A549 (cell line): ENCODE measurements around the gene NEGR1. TPM values are rescaled to one million over a fixed set of nuclear protein-coding genes. Genes with fewer than 3 reads are reported as not detected.

Source experiments
- ATAC-seq, 2 experiments: fragments of 200-7000 bp in 1 of 2; fragments of >200 bp in 1 of 2; cut with Nextera tagmentation in 1 of 2; cut with Tn5 transposase in 1 of 2; 3 replicates each; pipeline versions ENCODE4 v1.8.0 to v1.9.1; 2018 to 2020; ENCODE audit warnings: mild to moderate bottlenecking in 1 of 2, moderate library complexity in 1 of 2
- CTCF ChIA-PET: fragments of 300-600 bp; sonication (Branson Sonifier 250); formaldehyde crosslinking; extraction: SDS; loops from one replicate; lab custom pipeline; 2021; ENCODE audit warnings: antibody characterized with exemption, inconsistent platforms; lab: Yijun Ruan, JAX
- POLR2A ChIA-PET: fragments of 350-600 bp; formaldehyde crosslinking; extraction: SDS; loops from one replicate; lab custom pipeline; 2021; ENCODE audit warnings: antibody characterized with exemption, inconsistent platforms; lab: Yijun Ruan, JAX
- DNase-seq, 2 experiments: peaks; one replicate each; pipeline versions ENCODE4 v3.0.0 to v3.0.0-alpha.2; 2011 to 2016; ENCODE audit warnings: low read depth in 1 of 2, low spot score in 1 of 2
- FAIRE-seq: peaks from 2 replicates; lab custom pipeline; 2011; peaks lifted over from hg19 to GRCh38; lab: Jason Lieb, UNC
- H3K27ac ChIP-seq, 2 experiments: fragments of >200 bp; sonication (Bioruptor Twin); formaldehyde crosslinking; 3 replicates each; pipeline ENCODE4 v1.5.1; 2016 to 2017
- H3K4me1 ChIP-seq: fragments of >200 bp; sonication (Bioruptor Twin); formaldehyde crosslinking; 3 replicates; pipeline ENCODE4 v1.6.1; 2016
- H3K4me2 ChIP-seq: fragments of >200 bp; sonication (Bioruptor Twin); formaldehyde crosslinking; 3 replicates; pipeline ENCODE4 v1.6.1; 2016
- H3K4me3 ChIP-seq: fragments of >200 bp; sonication (Bioruptor Twin); formaldehyde crosslinking; 3 replicates; pipeline ENCODE4 v1.5.1; 2016
- H3K9me3 ChIP-seq: fragments of >200 bp; sonication (Bioruptor Twin); formaldehyde crosslinking; 3 replicates; pipeline ENCODE4 v1.6.1; 2016
- BHLHE40 ChIP-seq: IDR thresholded peaks from 2 replicates; pipeline ENCODE4 v1.6.1; 2012; ENCODE audit warnings: low read depth, low read length, inconsistent platforms
- CHD2 ChIP-seq: fragments of 150-350 bp; IDR thresholded peaks from 2 replicates; pipeline ENCODE4 v1.6.1; 2014; ENCODE audit warnings: low read length; ENCODE audit not compliant: partially characterized antibody
- EHF ChIP-seq: fragments of 250-450 bp; sonication (Bioruptor Pico); IDR thresholded peaks from 2 replicates; pipeline ENCODE4 v1.5.0; 2020; ENCODE audit warnings: mild to moderate bottlenecking
- ESRRA ChIP-seq: fragments of 150-350 bp; IDR thresholded peaks from 2 replicates; pipeline ENCODE4 v1.6.1; 2014; ENCODE audit warnings: mild to moderate bottlenecking, low read length, borderline replicate concordance
- HEYL ChIP-seq: fragments of 250-450 bp; sonication (Bioruptor Pico); IDR thresholded peaks from 2 replicates; pipeline ENCODE4 v1.8.0; 2021; ENCODE audit warnings: mild to moderate bottlenecking, moderate library complexity
- HOXA7 ChIP-seq: fragments of 250-450 bp; sonication (Bioruptor Pico); IDR thresholded peaks from 2 replicates; pipeline ENCODE4 v1.5.0; 2020; ENCODE audit warnings: mild to moderate bottlenecking, moderate library complexity
- KDM1A ChIP-seq: fragments of 200-600 bp; sonication (generic); IDR thresholded peaks from 2 replicates; pipeline ENCODE4 v1.6.1; 2016; ENCODE audit warnings: low read depth, mild to moderate bottlenecking
- KDM5A ChIP-seq: fragments of 200-600 bp; sonication (generic); IDR thresholded peaks from 2 replicates; pipeline ENCODE4 v1.6.1; 2016; ENCODE audit warnings: antibody characterized with exemption, mild to moderate bottlenecking
- MAFK ChIP-seq: fragments of 450-650 bp; IDR thresholded peaks from 2 replicates; pipeline ENCODE4 v1.6.1; 2014; ENCODE audit not compliant: partially characterized antibody
- MYC ChIP-seq: IDR thresholded peaks from 2 replicates; pipeline ENCODE4 v1.6.1; 2012; ENCODE audit warnings: mild to moderate bottlenecking, inconsistent platforms, low read length, improper control_type of control experiment, borderline replicate concordance
- NR3C1 ChIP-seq: fragments of >200 bp; sonication (Bioruptor Twin); formaldehyde crosslinking; IDR thresholded peaks from 3 replicates; pipeline ENCODE4 v1.6.1; 2017
- RNF2 ChIP-seq: fragments of 200-600 bp; sonication (generic); IDR thresholded peaks from 2 replicates; pipeline ENCODE4 v1.6.1; 2016; ENCODE audit warnings: low read depth, mild to moderate bottlenecking, antibody characterized with exemption, moderate library complexity, borderline replicate concordance
- SMC3 ChIP-seq: fragments of >200 bp; sonication (Bioruptor Twin); formaldehyde crosslinking; IDR thresholded peaks from 3 replicates; pipeline ENCODE4 v1.6.1; 2018; ENCODE audit warnings: inconsistent platforms
- TP53 ChIP-seq: fragments of 250-450 bp; sonication (Bioruptor Pico); IDR thresholded peaks from 2 replicates; pipeline ENCODE4 v1.5.0; 2021; ENCODE audit warnings: mild to moderate bottlenecking, moderate library complexity
- ZC3H11A ChIP-seq: fragments of 450-650 bp; IDR thresholded peaks from 2 replicates; pipeline ENCODE4 v1.6.1; 2014; ENCODE audit warnings: antibody characterized with exemption, mild to moderate bottlenecking
- ZSCAN20 ChIP-seq: fragments of 250-450 bp; sonication (Bioruptor Pico); IDR thresholded peaks from 2 replicates; pipeline ENCODE4 v1.8.0; 2022; ENCODE audit warnings: mild to moderate bottlenecking, moderate library complexity
- WGBS: methylation state at CpG from one replicate; pipeline ENCODE4 v1.1.6; 2017; ENCODE audit errors: missing lambda C conversion rate; 5-methylcytosine and 5-hydroxymethylcytosine counted together
- polyA plus RNA-seq, 4 experiments: library from polyadenylated mRNA; depleted of rRNA in 3 of 4; stranded (reverse); fragments of >200 nt; fragmentation: RNase III in 1 of 4; extraction: RNeasy Plus Mini Kit Qiagen cat#74134 plus additional on column Dnase treatment in 1 of 4; gene quantifications; 2 replicates in 3 of 4; 3 replicates in 1 of 4; pipeline ENCODE4 v1.2.3, GENCODE V29; 2011 to 2017
- TF ChIP-seq, protein P1 (sequence below): fragments of 150-350 bp; IDR thresholded peaks from 2 replicates; pipeline ENCODE4 v1.6.1; 2014; ENCODE audit warnings: low read depth, mild to moderate bottlenecking, low read length
- TF ChIP-seq, protein P2 (sequence below): fragments of 200-600 bp; sonication (generic); IDR thresholded peaks from 2 replicates; pipeline ENCODE4 v1.6.1; 2016; ENCODE audit warnings: antibody characterized with exemption, mild to moderate bottlenecking, moderate library complexity
- TF ChIP-seq, protein P3 (sequence below): IDR thresholded peaks from 2 replicates; pipeline ENCODE4 v1.6.1; 2012
- TF ChIP-seq, protein P4 (sequence below): fragments of 450-650 bp; IDR thresholded peaks from 2 replicates; pipeline ENCODE4 v1.6.1; 2014; ENCODE audit warnings: antibody characterized with exemption
- TF ChIP-seq, protein P5 (sequence below): fragments of 250-450 bp; sonication (Bioruptor Pico); IDR thresholded peaks from 2 replicates; pipeline ENCODE4 v1.5.0; 2020; ENCODE audit warnings: low read depth, mild to moderate bottlenecking, moderate library complexity
- TF ChIP-seq, protein P6 (sequence below): fragments of >200 bp; sonication (Bioruptor Twin); formaldehyde crosslinking; IDR thresholded peaks from 3 replicates; pipeline ENCODE4 v1.5.1; 2016

The NEGR1 gene
- polyA plus RNA-seq, 2 of the 4 experiments (the other 2 are of a cell fraction), result not detected

DNA sequence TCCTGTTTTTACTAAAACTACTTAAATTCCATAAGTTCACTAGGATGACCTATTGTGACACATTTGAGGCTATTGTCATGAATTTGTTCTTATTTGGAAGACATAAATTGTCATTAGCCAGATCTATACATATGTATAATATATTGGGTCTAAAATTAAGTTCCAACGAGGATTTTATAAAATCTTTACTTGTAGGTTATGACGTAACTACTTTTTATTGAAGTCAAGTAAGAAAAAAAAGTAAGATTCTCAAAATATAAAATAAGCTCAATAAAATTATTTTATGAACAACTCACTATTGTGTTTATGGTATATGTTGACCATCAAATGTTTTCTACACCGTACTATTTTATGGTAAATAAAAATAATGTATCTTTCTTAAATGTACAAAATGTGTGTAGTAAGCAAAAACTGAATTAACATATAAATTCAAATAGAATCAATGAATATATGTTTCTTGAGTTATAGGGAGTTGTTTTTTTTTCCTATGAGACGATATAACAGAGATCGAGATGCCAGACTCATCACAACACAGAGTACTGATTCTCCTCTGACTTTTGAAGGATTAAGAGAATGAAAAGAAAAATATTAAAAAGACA lies 64.1 kb downstream of the NEGR1 start:
- H3K4me2 ChIP-seq, result no peak overlapping the region
- H3K4me3 ChIP-seq, result no peak overlapping the region
- FAIRE-seq (no peak), DNase-seq (no peak)
- WGBS, result 18% methylated on average over 5 of the region's 5 CpGs
- no peaks in the 10 kb centered on the region for H3K9me3 ChIP-seq
- H3K27ac ChIP-seq, result no peak overlapping the region
- POLR2A ChIA-PET, result no interaction called here
- H3K4me1 ChIP-seq, result no peaks in the 10 kb centered on the region
- CTCF ChIA-PET, result no interaction called here
- TF ChIP-seq HOXA7 (no peak), MAFK (peak; percentile 37), NR3C1 (no peak), ZSCAN20 (CRISPR knock-in tag) (no peak), ZC3H11A (no peak), CHD2 (no peak), TP53 (no peak)
- TF ChIP-seq, protein P1, sequence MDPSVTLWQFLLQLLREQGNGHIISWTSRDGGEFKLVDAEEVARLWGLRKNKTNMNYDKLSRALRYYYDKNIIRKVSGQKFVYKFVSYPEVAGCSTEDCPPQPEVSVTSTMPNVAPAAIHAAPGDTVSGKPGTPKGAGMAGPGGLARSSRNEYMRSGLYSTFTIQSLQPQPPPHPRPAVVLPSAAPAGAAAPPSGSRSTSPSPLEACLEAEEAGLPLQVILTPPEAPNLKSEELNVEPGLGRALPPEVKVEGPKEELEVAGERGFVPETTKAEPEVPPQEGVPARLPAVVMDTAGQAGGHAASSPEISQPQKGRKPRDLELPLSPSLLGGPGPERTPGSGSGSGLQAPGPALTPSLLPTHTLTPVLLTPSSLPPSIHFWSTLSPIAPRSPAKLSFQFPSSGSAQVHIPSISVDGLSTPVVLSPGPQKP, result no peak
- TF ChIP-seq, protein P2, sequence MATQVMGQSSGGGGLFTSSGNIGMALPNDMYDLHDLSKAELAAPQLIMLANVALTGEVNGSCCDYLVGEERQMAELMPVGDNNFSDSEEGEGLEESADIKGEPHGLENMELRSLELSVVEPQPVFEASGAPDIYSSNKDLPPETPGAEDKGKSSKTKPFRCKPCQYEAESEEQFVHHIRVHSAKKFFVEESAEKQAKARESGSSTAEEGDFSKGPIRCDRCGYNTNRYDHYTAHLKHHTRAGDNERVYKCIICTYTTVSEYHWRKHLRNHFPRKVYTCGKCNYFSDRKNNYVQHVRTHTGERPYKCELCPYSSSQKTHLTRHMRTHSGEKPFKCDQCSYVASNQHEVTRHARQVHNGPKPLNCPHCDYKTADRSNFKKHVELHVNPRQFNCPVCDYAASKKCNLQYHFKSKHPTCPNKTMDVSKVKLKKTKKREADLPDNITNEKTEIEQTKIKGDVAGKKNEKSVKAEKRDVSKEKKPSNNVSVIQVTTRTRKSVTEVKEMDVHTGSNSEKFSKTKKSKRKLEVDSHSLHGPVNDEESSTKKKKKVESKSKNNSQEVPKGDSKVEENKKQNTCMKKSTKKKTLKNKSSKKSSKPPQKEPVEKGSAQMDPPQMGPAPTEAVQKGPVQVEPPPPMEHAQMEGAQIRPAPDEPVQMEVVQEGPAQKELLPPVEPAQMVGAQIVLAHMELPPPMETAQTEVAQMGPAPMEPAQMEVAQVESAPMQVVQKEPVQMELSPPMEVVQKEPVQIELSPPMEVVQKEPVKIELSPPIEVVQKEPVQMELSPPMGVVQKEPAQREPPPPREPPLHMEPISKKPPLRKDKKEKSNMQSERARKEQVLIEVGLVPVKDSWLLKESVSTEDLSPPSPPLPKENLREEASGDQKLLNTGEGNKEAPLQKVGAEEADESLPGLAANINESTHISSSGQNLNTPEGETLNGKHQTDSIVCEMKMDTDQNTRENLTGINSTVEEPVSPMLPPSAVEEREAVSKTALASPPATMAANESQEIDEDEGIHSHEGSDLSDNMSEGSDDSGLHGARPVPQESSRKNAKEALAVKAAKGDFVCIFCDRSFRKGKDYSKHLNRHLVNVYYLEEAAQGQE, result no peak
- TF ChIP-seq, all 56 proteins: peak for 1
- no peak for ATAC-seq

DNA sequence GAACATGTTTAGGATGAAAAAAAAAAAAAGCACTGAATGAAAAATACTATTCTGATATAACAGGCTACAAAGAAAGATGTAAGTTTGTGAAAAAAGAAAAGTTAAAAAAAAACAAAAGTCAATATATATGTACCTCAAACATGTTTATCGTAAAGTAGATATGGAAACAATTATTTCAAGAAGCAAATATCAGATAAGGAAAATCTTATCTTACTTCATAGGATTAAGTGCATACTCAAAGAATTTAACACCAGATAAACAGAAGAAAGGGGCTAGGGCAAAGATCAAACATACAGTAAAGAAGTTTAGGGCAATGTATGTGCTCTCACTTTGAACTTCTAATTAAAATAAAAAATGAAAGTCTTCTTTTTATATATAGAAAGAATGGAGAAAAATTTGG lies 75.3 kb downstream of the NEGR1 start:
- POLR2A ChIA-PET, result no interaction called here
- 0% methylated on average over 1 of the region's 1 CpG for WGBS
- Histone ChIP-seq H3K4me2 (no peak overlapping the region), H3K9me3 (no peaks in the 10 kb centered on the region), H3K27ac (no peak overlapping the region), H3K4me3 (no peak overlapping the region), H3K4me1 (no peaks in the 10 kb centered on the region)
- ATAC-seq (no peak), FAIRE-seq (no peak), DNase-seq (no peak)
- TF ChIP-seq EHF (CRISPR knock-in tag), result no peak
- TF ChIP-seq, protein P3, sequence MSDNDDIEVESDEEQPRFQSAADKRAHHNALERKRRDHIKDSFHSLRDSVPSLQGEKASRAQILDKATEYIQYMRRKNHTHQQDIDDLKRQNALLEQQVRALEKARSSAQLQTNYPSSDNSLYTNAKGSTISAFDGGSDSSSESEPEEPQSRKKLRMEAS, result no peak
- no peak for TF ChIP-seq ESRRA
- TF ChIP-seq HEYL (CRISPR knock-in tag), result no peak
- TF ChIP-seq SMC3, result no peak
- no peak for TF ChIP-seq KDM1A
- no peak for TF ChIP-seq MYC
- CTCF ChIA-PET, result no interaction called here

DNA sequence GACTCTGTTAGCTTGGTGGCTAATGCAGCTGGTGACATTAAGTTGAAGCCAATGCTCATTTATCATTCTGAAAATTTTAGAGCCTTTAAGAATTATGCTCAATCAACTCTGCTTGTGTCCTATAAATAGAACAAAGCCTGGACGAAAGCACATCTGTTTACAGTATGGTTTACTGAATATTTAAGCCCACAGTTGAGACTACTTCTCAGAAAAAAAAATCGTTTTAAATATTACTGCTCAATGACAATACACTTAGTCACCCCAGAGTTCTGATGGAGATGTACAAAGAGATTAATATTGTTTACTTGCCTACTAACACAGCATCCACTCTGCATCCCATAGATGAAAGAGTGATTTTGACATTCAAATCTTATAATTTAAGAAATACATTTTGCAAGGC lies 79.6 kb downstream of the NEGR1 start:
- CTCF ChIA-PET, result no interaction called here
- no peak for ATAC-seq
- H3K4me2 ChIP-seq, result no peak overlapping the region
- no peaks in the 10 kb centered on the region for H3K9me3 ChIP-seq
- no peak for FAIRE-seq
- H3K4me3 ChIP-seq, result no peak overlapping the region
- POLR2A ChIA-PET, result no interaction called here
- WGBS, result 0% methylated on average over 2 of the region's 2 CpGs
- DNase-seq, result no peak
- no peaks in the 10 kb centered on the region for H3K4me1 ChIP-seq
- H3K27ac ChIP-seq, result no peak overlapping the region
- TF ChIP-seq, protein P2, result no peak
- TF ChIP-seq, protein P4, sequence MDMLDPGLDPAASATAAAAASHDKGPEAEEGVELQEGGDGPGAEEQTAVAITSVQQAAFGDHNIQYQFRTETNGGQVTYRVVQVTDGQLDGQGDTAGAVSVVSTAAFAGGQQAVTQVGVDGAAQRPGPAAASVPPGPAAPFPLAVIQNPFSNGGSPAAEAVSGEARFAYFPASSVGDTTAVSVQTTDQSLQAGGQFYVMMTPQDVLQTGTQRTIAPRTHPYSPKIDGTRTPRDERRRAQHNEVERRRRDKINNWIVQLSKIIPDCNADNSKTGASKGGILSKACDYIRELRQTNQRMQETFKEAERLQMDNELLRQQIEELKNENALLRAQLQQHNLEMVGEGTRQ, result no peak
- no peak for TF ChIP-seq BHLHE40
- TF ChIP-seq, protein P5, sequence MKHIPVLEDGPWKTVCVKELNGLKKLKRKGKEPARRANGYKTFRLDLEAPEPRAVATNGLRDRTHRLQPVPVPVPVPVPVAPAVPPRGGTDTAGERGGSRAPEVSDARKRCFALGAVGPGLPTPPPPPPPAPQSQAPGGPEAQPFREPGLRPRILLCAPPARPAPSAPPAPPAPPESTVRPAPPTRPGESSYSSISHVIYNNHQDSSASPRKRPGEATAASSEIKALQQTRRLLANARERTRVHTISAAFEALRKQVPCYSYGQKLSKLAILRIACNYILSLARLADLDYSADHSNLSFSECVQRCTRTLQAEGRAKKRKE (CRISPR knock-in tag), result no peak
- no peak for TF ChIP-seq RNF2
- TF ChIP-seq MAFK, result no peak
- TF ChIP-seq KDM5A, result no peak
- no peak for TF ChIP-seq ESRRA
- TF ChIP-seq, protein P6, sequence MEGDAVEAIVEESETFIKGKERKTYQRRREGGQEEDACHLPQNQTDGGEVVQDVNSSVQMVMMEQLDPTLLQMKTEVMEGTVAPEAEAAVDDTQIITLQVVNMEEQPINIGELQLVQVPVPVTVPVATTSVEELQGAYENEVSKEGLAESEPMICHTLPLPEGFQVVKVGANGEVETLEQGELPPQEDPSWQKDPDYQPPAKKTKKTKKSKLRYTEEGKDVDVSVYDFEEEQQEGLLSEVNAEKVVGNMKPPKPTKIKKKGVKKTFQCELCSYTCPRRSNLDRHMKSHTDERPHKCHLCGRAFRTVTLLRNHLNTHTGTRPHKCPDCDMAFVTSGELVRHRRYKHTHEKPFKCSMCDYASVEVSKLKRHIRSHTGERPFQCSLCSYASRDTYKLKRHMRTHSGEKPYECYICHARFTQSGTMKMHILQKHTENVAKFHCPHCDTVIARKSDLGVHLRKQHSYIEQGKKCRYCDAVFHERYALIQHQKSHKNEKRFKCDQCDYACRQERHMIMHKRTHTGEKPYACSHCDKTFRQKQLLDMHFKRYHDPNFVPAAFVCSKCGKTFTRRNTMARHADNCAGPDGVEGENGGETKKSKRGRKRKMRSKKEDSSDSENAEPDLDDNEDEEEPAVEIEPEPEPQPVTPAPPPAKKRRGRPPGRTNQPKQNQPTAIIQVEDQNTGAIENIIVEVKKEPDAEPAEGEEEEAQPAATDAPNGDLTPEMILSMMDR, result no peak
